ENCODE data around the gene EGLN1. TPM values are rescaled to one million over a fixed set of nuclear protein-coding genes. Genes with fewer than 3 reads are reported as not detected.

Gene EGLN1
- total RNA-seq, 2 experiments from 2014 or later: 46.5 to 47.2 TPM

- ATAC-seq: no peak
- intact Hi-C loops (cut with micrococcal nuclease): no loop called here
- Mint-ChIP-seq H3K36me3 (ENCODE audit: low read depth) (peaks cover 53% of the 10 kb centered on the region), H3K27ac (peak overlapping the region; percentile 99), H3K4me3 (peak overlapping the region; percentile 100), H3K9me3 (peaks cover 6% of the 10 kb centered on the region), H3K4me1 (ENCODE audit: low read depth) (peaks cover 57% of the 10 kb centered on the region), H3K27me3 (no peaks in the 10 kb centered on the region)
- CTCF ChIA-PET: interaction anchor here (1.1 to 3.7 kb wide), 6 partner anchors 20 to 267 kb away, joined by 3 to 17 read pairs (median 3); no protein-coding TSS in a partner anchor
- POLR2A ChIA-PET: interaction anchor here (0.8 to 2.3 kb wide), 7 partner anchors 13 to 408 kb away, joined by 3 to 7 read pairs (median 3); partner anchors contain the start of genes GNPAT and TSNAX
- peak; percentile 39 for DNase-seq
- TF ChIP-seq CTCF (IDR thresholded peaks at IDR 0.05): no peak
These were observed 86.2 kb downstream of the EGLN1 start for GRCh38 chr1:231335663-231336602.

- Mint-ChIP-seq H3K27ac (no peak overlapping the region), H3K4me1 (ENCODE audit: low read depth) (peaks cover 49% of the 10 kb centered on the region), H3K9me3 (peaks cover 6% of the 10 kb centered on the region), H3K36me3 (ENCODE audit: low read depth) (peaks cover 46% of the 10 kb centered on the region), H3K4me3 (peak overlapping the region; percentile 100), H3K27me3 (no peaks in the 10 kb centered on the region)
- DNase-seq (no peak), ATAC-seq (no peak)
- CTCF ChIA-PET: interaction anchor here (1.1 to 3.7 kb wide), 4 partner anchors 14 to 255 kb away, joined by 3 to 17 read pairs (median 4); no protein-coding TSS in a partner anchor
- intact Hi-C loops (cut with micrococcal nuclease): no loop called here
- POLR2A ChIA-PET: interaction anchor here (0.8 kb wide), 1 partner anchor 217 kb away, joined by 3 read pairs; no protein-coding TSS in a partner anchor
- TF ChIP-seq CTCF (IDR thresholded peaks at IDR 0.05): no peak
These were observed 87.1 kb downstream of the EGLN1 start for GRCh38 chr1:231334952-231335351.

- no peak for TF ChIP-seq CTCF (IDR thresholded peaks at IDR 0.05)
- no peak for DNase-seq
- CTCF ChIA-PET: interaction anchor here (1.3 to 3.7 kb wide), 4 partner anchors 15 to 255 kb away, joined by 3 to 17 read pairs (median 4); no protein-coding TSS in a partner anchor
- ATAC-seq: no peak
- H3K27ac Mint-ChIP-seq: no peak overlapping the region
- H3K36me3 Mint-ChIP-seq (ENCODE audit: low read depth): peaks cover 41% of the 10 kb centered on the region
- peaks cover 47% of the 10 kb centered on the region for H3K4me1 Mint-ChIP-seq (ENCODE audit: low read depth)
- no peaks in the 10 kb centered on the region for H3K27me3 Mint-ChIP-seq
- H3K9me3 Mint-ChIP-seq: peaks cover 6% of the 10 kb centered on the region
- intact Hi-C loops (cut with micrococcal nuclease): no loop called here
- POLR2A ChIA-PET: no interaction called here
- peak overlapping the region; percentile 100 for H3K4me3 Mint-ChIP-seq
These were observed 87.9 kb downstream of the EGLN1 start for GRCh38 chr1:231334079-231334666.

- H3K4me1 Mint-ChIP-seq (ENCODE audit: low read depth): peaks cover 46% of the 10 kb centered on the region
- intact Hi-C loops (cut with micrococcal nuclease): no loop called here
- ATAC-seq: no peak
- ChIA-PET CTCF (interaction anchor here (1.3 to 3.7 kb wide), 3 partner anchors 17 to 81 kb away, joined by 3 to 17 read pairs (median 4); no protein-coding TSS in a partner anchor), POLR2A (no interaction called here)
- DNase-seq: no peak
- no peak for TF ChIP-seq CTCF (IDR thresholded peaks at IDR 0.05)
- no peaks in the 10 kb centered on the region for H3K27me3 Mint-ChIP-seq
- no peak overlapping the region for H3K4me3 Mint-ChIP-seq
- peaks cover 39% of the 10 kb centered on the region for H3K36me3 Mint-ChIP-seq (ENCODE audit: low read depth)
- H3K27ac Mint-ChIP-seq: no peak overlapping the region
- H3K9me3 Mint-ChIP-seq: peaks cover 6% of the 10 kb centered on the region
These were observed 89.3 kb downstream of the EGLN1 start for GRCh38 chr1:231332761-231333160.

Data from activated CD8-positive, alpha-beta T cell treated with anti-CD3 and anti-CD28 coated beads for 36 hours (primary cell).